Measurements from ENCODE around the gene NKD1. TPM values are rescaled to one million over a fixed set of nuclear protein-coding genes. Genes with fewer than 3 reads are reported as not detected.

Gene NKD1
- total and polyA plus RNA-seq, 2 donors from 2014 or later = 1.1 to 9.9 TPM

- H3K9me3 ChIP-seq (ENCODE audit: control insufficient read depth in 2 of 3, insufficient read depth in 1 of 3, low read length in 3 of 3) = no peaks in the 10 kb centered on the region
- no peaks in the 10 kb centered on the region for H3K36me3 ChIP-seq (ENCODE audit: control insufficient read depth in 2 of 3, insufficient read depth in 3 of 3, low read length in 3 of 3)
- DNase-seq (peak; percentile 58 to 95 (median 73)), FAIRE-seq (no peak)
- no peaks in the 10 kb centered on the region for H3K27me3 ChIP-seq (ENCODE audit: control insufficient read depth, insufficient read depth, low read length)
- TF ChIP-seq, protein P1, sequence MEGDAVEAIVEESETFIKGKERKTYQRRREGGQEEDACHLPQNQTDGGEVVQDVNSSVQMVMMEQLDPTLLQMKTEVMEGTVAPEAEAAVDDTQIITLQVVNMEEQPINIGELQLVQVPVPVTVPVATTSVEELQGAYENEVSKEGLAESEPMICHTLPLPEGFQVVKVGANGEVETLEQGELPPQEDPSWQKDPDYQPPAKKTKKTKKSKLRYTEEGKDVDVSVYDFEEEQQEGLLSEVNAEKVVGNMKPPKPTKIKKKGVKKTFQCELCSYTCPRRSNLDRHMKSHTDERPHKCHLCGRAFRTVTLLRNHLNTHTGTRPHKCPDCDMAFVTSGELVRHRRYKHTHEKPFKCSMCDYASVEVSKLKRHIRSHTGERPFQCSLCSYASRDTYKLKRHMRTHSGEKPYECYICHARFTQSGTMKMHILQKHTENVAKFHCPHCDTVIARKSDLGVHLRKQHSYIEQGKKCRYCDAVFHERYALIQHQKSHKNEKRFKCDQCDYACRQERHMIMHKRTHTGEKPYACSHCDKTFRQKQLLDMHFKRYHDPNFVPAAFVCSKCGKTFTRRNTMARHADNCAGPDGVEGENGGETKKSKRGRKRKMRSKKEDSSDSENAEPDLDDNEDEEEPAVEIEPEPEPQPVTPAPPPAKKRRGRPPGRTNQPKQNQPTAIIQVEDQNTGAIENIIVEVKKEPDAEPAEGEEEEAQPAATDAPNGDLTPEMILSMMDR (IDR thresholded peaks at IDR 0.05; ENCODE audit: borderline replicate concordance, extremely low read depth, insufficient read depth) = no peak
- no peak overlapping the region for H3K27ac ChIP-seq (ENCODE audit: low read depth in 2 of 2, low read length in 2 of 2)
- intact Hi-C loops (cut with DNase I) = no loop called here
- peaks cover 0 to 4% (median 0%) of the 10 kb centered on the region in 3 donors for H3K4me1 ChIP-seq (ENCODE audit: control insufficient read depth in 2 of 3, insufficient read depth in 2 of 3, low read depth in 1 of 3, low read length in 3 of 3)
- H3K4me3 ChIP-seq (ENCODE audit: low read length in 3 of 3) = no peak overlapping the region
- H3K9ac ChIP-seq (ENCODE audit: low read length in 3 of 3) = no peak overlapping the region
Observed at GRCh38 chr16:50585331-50585776, 37.2 kb downstream of the NKD1 start.

DNA sequence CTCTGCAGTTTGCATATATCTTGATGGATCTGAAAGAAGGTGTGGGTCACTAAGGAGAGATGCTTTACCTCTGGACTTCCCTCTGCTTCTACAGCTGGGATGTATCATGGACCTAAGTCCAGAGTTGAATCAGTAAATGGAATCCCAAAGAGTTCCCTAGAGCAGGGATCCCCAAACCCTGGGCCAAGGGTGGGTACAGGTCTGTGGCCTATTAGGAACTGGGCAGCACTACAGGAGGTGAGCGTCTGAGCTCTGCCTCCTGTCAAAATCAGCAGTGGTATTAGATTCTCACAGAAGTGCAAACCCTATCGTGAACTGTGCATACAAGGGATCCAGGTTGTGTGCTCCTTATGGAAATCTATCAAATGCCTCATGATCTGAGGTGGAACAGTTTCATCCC, 39.3 kb downstream of the NKD1 start:
- intact Hi-C loops (cut with DNase I) = no loop called here
- Histone ChIP-seq H3K4me1 (ENCODE audit: control insufficient read depth in 2 of 3, insufficient read depth in 2 of 3, low read depth in 1 of 3, low read length in 3 of 3) (peaks cover 0 to 4% (median 0%) of the 10 kb centered on the region in 3 donors), H3K9ac (ENCODE audit: low read length in 3 of 3) (no peak overlapping the region), H3K9me3 (ENCODE audit: control insufficient read depth in 2 of 3, insufficient read depth in 1 of 3, low read length in 3 of 3) (no peaks in the 10 kb centered on the region), H3K36me3 (ENCODE audit: control insufficient read depth in 2 of 3, insufficient read depth in 3 of 3, low read length in 3 of 3) (no peaks in the 10 kb centered on the region), H3K27me3 (ENCODE audit: control insufficient read depth, insufficient read depth, low read length) (no peaks in the 10 kb centered on the region), H3K27ac (ENCODE audit: low read depth in 2 of 2, low read length in 2 of 2) (no peak overlapping the region), H3K4me3 (ENCODE audit: low read length in 3 of 3) (no peak overlapping the region)
- FAIRE-seq (no peak), DNase-seq (no peak)
- TF ChIP-seq, protein P1 (IDR thresholded peaks at IDR 0.05; ENCODE audit: borderline replicate concordance, extremely low read depth, insufficient read depth) = no peak

DNA sequence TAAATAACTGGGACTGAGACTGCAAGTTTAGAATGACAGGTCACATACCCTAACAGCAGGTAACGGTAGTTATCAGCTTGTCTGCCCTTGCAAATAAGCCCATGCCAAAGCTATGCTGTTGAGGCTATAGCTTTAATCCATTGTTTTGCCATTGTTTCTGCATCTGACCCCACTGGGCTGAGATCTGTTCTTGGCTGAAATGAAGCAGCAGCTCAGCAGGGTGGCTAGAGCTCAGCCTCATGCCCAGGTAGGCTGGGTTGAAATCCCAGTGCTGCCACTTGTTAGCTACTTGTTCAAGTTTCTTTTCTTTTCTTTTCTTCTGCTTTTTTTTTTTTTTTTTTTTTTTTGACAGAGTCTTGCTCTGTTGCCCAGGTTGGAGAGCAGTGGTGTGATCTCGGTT, 40.1 kb downstream of the NKD1 start:
- intact Hi-C loops (cut with DNase I) = no loop called here
- no peaks in the 10 kb centered on the region for H3K9me3 ChIP-seq (ENCODE audit: control insufficient read depth in 2 of 3, insufficient read depth in 1 of 3, low read length in 3 of 3)
- no peaks in the 10 kb centered on the region for H3K27me3 ChIP-seq (ENCODE audit: control insufficient read depth, insufficient read depth, low read length)
- H3K9ac ChIP-seq (ENCODE audit: low read length in 3 of 3) = no peak overlapping the region
- FAIRE-seq (no peak), DNase-seq (no peak)
- peaks cover 0 to 4% (median 0%) of the 10 kb centered on the region in 3 donors for H3K4me1 ChIP-seq (ENCODE audit: control insufficient read depth in 2 of 3, insufficient read depth in 2 of 3, low read depth in 1 of 3, low read length in 3 of 3)
- no peak overlapping the region for H3K27ac ChIP-seq (ENCODE audit: low read depth in 2 of 2, low read length in 2 of 2)
- H3K4me3 ChIP-seq (ENCODE audit: low read length in 3 of 3) = no peak overlapping the region
- TF ChIP-seq, protein P1 (IDR thresholded peaks at IDR 0.05; ENCODE audit: borderline replicate concordance, extremely low read depth, insufficient read depth) = no peak
- no peaks in the 10 kb centered on the region for H3K36me3 ChIP-seq (ENCODE audit: control insufficient read depth in 2 of 3, insufficient read depth in 3 of 3, low read length in 3 of 3)

DNA sequence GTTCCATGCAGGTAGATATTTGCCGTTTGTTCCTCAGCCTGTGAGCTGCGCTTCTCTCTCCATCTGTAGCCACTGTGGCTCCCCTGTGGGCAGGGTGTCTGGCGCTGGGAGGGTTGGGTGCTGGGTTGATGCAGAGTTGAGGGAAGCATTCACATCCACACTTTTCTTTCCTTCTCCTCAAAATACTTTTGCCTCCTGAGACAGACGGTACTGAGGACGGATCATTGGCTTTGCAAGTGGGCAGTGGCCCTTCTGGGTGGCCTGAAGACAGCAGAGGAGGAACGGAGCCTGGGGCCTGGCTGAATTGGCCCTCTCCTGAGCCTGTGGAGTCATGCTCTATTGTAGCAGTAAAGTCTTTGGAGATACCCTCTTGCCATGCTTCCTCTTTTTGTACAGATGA, 43.0 kb downstream of the NKD1 start:
- Histone ChIP-seq H3K36me3 (ENCODE audit: control insufficient read depth in 2 of 3, insufficient read depth in 3 of 3, low read length in 3 of 3) (no peaks in the 10 kb centered on the region), H3K27me3 (ENCODE audit: control insufficient read depth, insufficient read depth, low read length) (no peaks in the 10 kb centered on the region), H3K9me3 (ENCODE audit: control insufficient read depth in 2 of 3, insufficient read depth in 1 of 3, low read length in 3 of 3) (no peaks in the 10 kb centered on the region), H3K4me1 (ENCODE audit: control insufficient read depth in 2 of 3, insufficient read depth in 2 of 3, low read depth in 1 of 3, low read length in 3 of 3) (peaks cover 0 to 2% (median 0%) of the 10 kb centered on the region in 3 donors), H3K27ac (ENCODE audit: low read depth in 2 of 2, low read length in 2 of 2) (no peak overlapping the region), H3K9ac (ENCODE audit: low read length in 3 of 3) (no peak overlapping the region), H3K4me3 (ENCODE audit: low read length in 3 of 3) (no peak overlapping the region)
- TF ChIP-seq, protein P1 (IDR thresholded peaks at IDR 0.05; ENCODE audit: borderline replicate concordance, extremely low read depth, insufficient read depth) = no peak
- intact Hi-C loops (cut with DNase I) = loop anchor here (5.0 kb wide), 1 partner anchor 49 kb away; no protein-coding TSS in a partner anchor
- FAIRE-seq (no peak), DNase-seq (no peak)

Data from kidney (tissue), 14 donors.